Subcutaneous adipose tissue (tissue), 4 donors: ENCODE results near the gene KCNK3. TPM values are rescaled to one million over a fixed set of nuclear protein-coding genes. Genes with fewer than 3 reads are reported as not detected.

Source experiments
- CTCF ChIP-seq: fragments of 450-650 bp; IDR thresholded peaks from one replicate; pipeline ENCODE4 v1.5.1; 2016; ENCODE audit warnings: low read depth, mild to moderate bottlenecking, control low read depth, antibody characterized with exemption, moderate library complexity
- total RNA-seq, 4 donors: library from RNA; depleted of rRNA; stranded (reverse); fragments of >200 nt; gene quantifications; one replicate each; pipeline ENCODE4 v1.1.0, GENCODE V29; 2016

KCNK3 gene
- total RNA-seq, 4 donors from 2014 or later: 1.8 to 5.7 (median 4.5) TPM

GRCh38 chr2:26668856-26669750, 23.4 kb upstream of the KCNK3 start:
- TF ChIP-seq CTCF: no peak

GRCh38 chr2:26670171-26670570, 22.4 kb upstream of the KCNK3 start:
- no peak for TF ChIP-seq CTCF

- no peak for TF ChIP-seq CTCF
Measured at GRCh38 chr2:26670931-26671460, 21.5 kb upstream of the KCNK3 start.

- TF ChIP-seq CTCF: no peak
Measured at GRCh38 chr2:26671691-26672090, 20.8 kb upstream of the KCNK3 start.

GRCh38 chr2:26672112-26672817, 20.3 kb upstream of the KCNK3 start:
- no peak for TF ChIP-seq CTCF

- TF ChIP-seq CTCF: no peak
Measured at GRCh38 chr2:26672818-26673393, 19.6 kb upstream of the KCNK3 start.
